CD4-positive, CD25-positive, alpha-beta regulatory T cell (primary cell): ENCODE data around the gene RIT1. TPM values are rescaled to one million over a fixed set of nuclear protein-coding genes. Genes with fewer than 3 reads are reported as not detected.
A peak's percentile ranks its signal among the peaks of the same experiment; 100 is the strongest.

Experiments used
- ATAC-seq, 2 donors: fragments of 150-1000 bp; cut with Tn5 transposase; one replicate each; pipeline ENCODE4 v1.10.0; 2021; ENCODE audit warnings: low read depth in 2 of 2, moderate number of reproducible peaks in 2 of 2, moderate library complexity in 1 of 2
- DNase-seq, 3 donors: peaks; one replicate each; pipeline versions ENCODE4 v3.0.0 to v3.0.0-alpha.2; 2012 to 2022; ENCODE audit warnings: mixed read lengths in 1 of 3
- H3K27ac ChIP-seq: one replicate; pipeline ENCODE4 v1.7.0; 2013; ENCODE audit warnings: mild to moderate bottlenecking, low read length; ENCODE audit not compliant: insufficient read depth, poor library complexity, severe bottlenecking
- H3K27me3 ChIP-seq: one replicate; pipeline ENCODE4 v1.7.0; 2013; ENCODE audit warnings: low read length; ENCODE audit not compliant: control insufficient read depth, insufficient read depth
- H3K36me3 ChIP-seq: one replicate; pipeline ENCODE4 v1.7.0; 2013; ENCODE audit warnings: mild to moderate bottlenecking, low read length, moderate library complexity; ENCODE audit not compliant: control insufficient read depth, insufficient read depth
- H3K4me1 ChIP-seq: 2 replicates; pipeline ENCODE4 v1.7.0; 2013; ENCODE audit warnings: mild to moderate bottlenecking, low read length; ENCODE audit not compliant: insufficient read depth, control insufficient read depth, poor library complexity, severe bottlenecking
- H3K4me3 ChIP-seq: one replicate; pipeline ENCODE4 v1.7.0; 2013; ENCODE audit warnings: low read depth, mild to moderate bottlenecking, low read length, moderate library complexity
- H3K9me3 ChIP-seq, 2 experiments: 1 replicate in 1 of 2; 2 replicates in 1 of 2; pipeline ENCODE4 v1.7.0; 2013; ENCODE audit warnings: low read length in 2 of 2, mild to moderate bottlenecking in 1 of 2, moderate library complexity in 1 of 2; ENCODE audit not compliant: control insufficient read depth in 2 of 2
- H3K27ac Mint-ChIP-seq, 3 donors: one replicate each; pipeline ENCODE4 v1.8.0; 2020 to 2022; ENCODE audit warnings: mild to moderate bottlenecking in 3 of 3, mixed read lengths in 3 of 3, moderate library complexity in 2 of 3
- H3K27me3 Mint-ChIP-seq: one replicate; pipeline ENCODE4 v1.8.0; 2022; ENCODE audit warnings: mild to moderate bottlenecking, mixed read lengths
- H3K36me3 Mint-ChIP-seq: one replicate; pipeline ENCODE4 v1.8.0; 2020; ENCODE audit warnings: mixed read lengths
- H3K4me1 Mint-ChIP-seq, 4 donors: one replicate each; pipeline ENCODE4 v1.8.0; 2020 to 2022; ENCODE audit warnings: mixed read lengths in 4 of 4, mild to moderate bottlenecking in 1 of 4
- H3K4me3 Mint-ChIP-seq, 4 donors: one replicate each; pipeline ENCODE4 v1.8.0; 2020 to 2022; ENCODE audit warnings: mild to moderate bottlenecking in 4 of 4, mixed read lengths in 4 of 4, moderate library complexity in 3 of 4
- H3K9me3 Mint-ChIP-seq, 7 donors: one replicate each; pipeline ENCODE4 v1.8.0; 2020 to 2022; ENCODE audit warnings: mixed read lengths in 7 of 7, mild to moderate bottlenecking in 3 of 7, moderate library complexity in 2 of 7
- polyA plus RNA-seq, 4 donors: library from polyadenylated mRNA; unstranded; fragments of 300-500 nt; fragmentation: Illumina TruSeq; gene quantifications; one replicate each; pipeline ENCODE4 v1.2.3, GENCODE V29; 2021
- total RNA-seq: library from RNA; stranded (reverse); gene quantifications from one replicate; pipeline ENCODE4 v1.2.3, GENCODE V29; 2022

RIT1 gene
- total and polyA plus RNA-seq, 5 donors from 2014 or later = 25.0 to 55.8 (median 29.9) TPM

DNA sequence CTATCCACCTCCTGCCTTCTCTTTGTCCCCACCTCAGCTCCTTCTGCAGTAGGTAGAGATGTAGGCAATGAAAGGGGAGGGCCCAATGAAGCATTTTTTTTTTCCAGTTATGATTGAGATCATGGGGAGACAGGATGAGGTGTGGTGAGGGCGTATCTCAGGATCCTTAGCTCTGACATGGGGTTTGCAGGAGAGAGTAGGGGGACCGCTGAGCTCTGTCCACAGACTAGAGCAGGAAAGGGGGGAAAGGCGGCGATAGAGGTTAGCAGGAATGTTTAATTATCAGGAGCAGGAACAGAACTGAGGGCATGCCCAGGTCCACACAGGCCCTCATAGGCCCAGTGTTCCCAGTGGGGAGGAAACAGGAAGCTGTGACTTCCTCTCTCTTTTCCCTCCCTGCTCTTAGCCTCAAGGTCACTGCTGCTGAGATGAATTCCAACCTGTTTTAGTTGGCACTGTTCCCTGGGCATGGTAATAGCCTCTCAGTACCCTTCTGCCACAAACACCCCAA, 29.4 kb upstream of the RIT1 start:
- no peaks in the 10 kb centered on the region for H3K27me3 ChIP-seq
- peak overlapping the region; percentile 36 for H3K27ac ChIP-seq
- Mint-ChIP-seq H3K9me3 (no peaks in the 10 kb centered on the region), H3K4me3 (peak overlapping the region in 3 of 4 donors; percentile 38 to 48 (median 46)), H3K4me1 (peaks cover 12 to 53% (median 36%) of the 10 kb centered on the region in 4 donors), H3K27ac (peak overlapping the region; percentile 72 to 90 (median 86)), H3K27me3 (no peaks in the 10 kb centered on the region), H3K36me3 (peaks cover 3% of the 10 kb centered on the region)
- DNase-seq = no peak
- peak in 1 of 2 donors; percentile 28 for ATAC-seq
- H3K36me3 ChIP-seq = no peaks in the 10 kb centered on the region
- H3K4me3 ChIP-seq = no peak overlapping the region
- H3K9me3 ChIP-seq = no peaks in the 10 kb centered on the region
- peaks cover 31% of the 10 kb centered on the region for H3K4me1 ChIP-seq

DNA sequence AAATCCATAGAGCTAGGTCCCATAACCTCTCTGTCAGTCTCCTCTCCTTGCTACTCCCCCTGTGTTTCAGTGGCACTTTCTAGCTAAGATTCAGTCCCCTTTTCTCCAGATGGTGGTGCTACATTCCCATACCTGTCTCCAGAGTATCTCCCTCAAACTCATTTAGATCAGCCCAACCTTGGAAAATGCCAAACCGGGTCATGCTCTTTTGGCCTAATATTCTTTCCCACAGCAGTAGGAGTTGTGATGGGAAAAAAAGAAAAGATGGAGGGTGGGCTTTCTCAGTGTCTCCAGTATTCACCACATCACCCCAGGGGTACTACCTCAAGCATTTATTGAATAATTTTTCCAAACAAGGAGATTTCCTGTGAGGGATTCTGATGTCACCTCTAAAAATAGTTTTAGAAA, 27.1 kb upstream of the RIT1 start:
- DNase-seq (peak in 2 of 3 donors; percentile 55 to 76), ATAC-seq (no peak)
- Histone ChIP-seq H3K27ac (no peak overlapping the region), H3K36me3 (no peaks in the 10 kb centered on the region), H3K27me3 (no peaks in the 10 kb centered on the region), H3K9me3 (no peaks in the 10 kb centered on the region), H3K4me3 (no peak overlapping the region), H3K4me1 (peaks cover 34% of the 10 kb centered on the region)
- Mint-ChIP-seq H3K9me3 (no peaks in the 10 kb centered on the region), H3K36me3 (no peaks in the 10 kb centered on the region), H3K4me1 (peaks cover 12 to 36% (median 25%) of the 10 kb centered on the region in 4 donors), H3K27ac (peak overlapping the region in 2 of 3 donors; percentile 33 to 68), H3K4me3 (peak overlapping the region in 3 of 4 donors; percentile 44 to 56 (median 55)), H3K27me3 (no peaks in the 10 kb centered on the region)

DNA sequence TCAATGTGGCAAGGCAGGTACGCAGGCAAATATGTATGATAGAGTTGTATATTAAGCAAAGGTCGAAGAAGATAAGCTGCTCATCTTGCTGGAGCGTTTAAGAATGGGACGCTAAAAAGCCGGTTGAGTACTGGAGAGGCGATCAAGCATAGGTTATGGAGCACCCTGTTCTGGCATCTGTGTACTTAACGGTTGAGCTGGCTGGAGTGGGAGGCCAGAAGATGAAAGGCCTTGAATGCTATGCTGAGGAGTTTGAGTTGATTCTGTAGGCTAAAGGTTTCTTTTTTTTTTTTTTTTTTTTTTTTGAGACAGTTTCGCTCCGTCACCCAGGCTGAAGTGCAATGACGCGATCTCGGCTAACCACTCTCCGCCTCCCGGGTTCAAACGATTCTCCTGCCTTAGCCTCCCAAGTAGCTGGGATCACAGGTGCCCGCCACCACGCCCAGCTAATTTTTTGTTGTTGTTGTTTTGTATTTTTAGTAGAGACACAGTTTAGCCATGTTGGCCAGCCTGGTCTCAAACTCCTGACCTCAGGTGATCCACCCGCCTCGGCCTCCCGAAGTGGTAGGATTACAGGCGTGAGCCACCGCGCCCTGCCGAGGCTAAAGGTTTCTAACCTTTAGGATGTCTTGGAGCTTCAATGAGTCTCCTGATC, 23.9 kb upstream of the RIT1 start:
- ATAC-seq (no peak), DNase-seq (no peak)
- H3K27me3 ChIP-seq = no peaks in the 10 kb centered on the region
- H3K36me3 ChIP-seq = peaks cover 28% of the 10 kb centered on the region
- Mint-ChIP-seq H3K36me3 (peaks cover 11% of the 10 kb centered on the region), H3K4me1 (peaks cover 10 to 43% (median 26%) of the 10 kb centered on the region in 4 donors), H3K4me3 (peak overlapping the region in 1 of 4 donors; percentile 46), H3K27me3 (no peaks in the 10 kb centered on the region), H3K27ac (peak overlapping the region in 1 of 3 donors; percentile 14), H3K9me3 (no peaks in the 10 kb centered on the region)
- peak overlapping the region; percentile 90 for H3K27ac ChIP-seq
- H3K4me1 ChIP-seq = peaks cover 48% of the 10 kb centered on the region
- no peaks in the 10 kb centered on the region for H3K9me3 ChIP-seq
- peak overlapping the region; percentile 94 for H3K4me3 ChIP-seq

DNA sequence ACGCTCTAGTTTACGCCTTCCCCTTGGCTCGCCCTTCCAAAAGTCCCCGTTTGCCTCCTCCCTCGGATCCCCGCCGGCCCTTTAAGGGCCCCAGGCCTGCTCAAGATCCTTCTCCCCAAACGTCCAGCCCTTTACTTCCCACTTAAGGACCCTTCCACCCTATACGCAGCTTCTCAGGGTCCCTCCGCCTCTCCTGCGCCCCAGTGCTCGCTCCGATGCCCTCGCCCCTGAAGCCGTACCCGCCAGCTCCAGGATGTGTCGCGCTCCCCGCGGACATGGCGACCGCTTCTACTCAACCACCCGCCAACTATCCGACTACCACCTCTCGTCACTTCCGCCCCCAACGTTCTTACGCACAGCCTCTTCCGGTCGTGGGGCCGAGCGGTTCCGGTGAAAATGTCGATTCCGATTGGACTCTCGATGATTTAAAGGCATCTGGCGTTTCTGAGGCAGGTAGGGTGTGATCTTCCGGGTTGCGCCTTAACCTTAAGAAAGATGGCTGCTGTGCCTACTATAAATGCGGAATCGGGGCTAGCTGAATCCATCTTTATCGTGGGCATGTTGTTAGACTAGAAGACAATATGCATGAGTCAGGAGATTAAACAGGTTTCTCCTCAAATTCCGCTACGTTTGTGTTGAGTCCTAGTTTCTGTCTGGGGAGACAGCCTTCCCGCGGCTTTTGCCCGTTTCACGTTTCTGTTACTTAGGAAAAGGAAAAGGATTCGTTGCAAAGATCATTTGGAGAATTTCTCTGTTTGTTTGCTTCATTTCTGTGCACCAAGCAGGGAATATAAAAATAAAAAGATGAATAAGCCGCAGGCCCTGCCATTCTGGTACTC, 23.2 kb upstream of the RIT1 start, which contains the start of gene KHDC4:
KHDC4 (minus strand) TSS at position 317 of the 839 bp plus-strand sequence; CDS start at position 277, 40 bp downstream.
- no peaks in the 10 kb centered on the region for H3K27me3 Mint-ChIP-seq
- Histone ChIP-seq H3K27me3 (no peaks in the 10 kb centered on the region), H3K4me3 (peak within 1 kb of the TSS; percentile 94), H3K4me1 (peaks cover 48% of the 10 kb centered on the region), H3K9me3 (no peaks in the 10 kb centered on the region), H3K36me3 (peaks cover 34% of the 10 kb centered on the region), H3K27ac (peak within 1 kb of the TSS; percentile 90)
- no peaks in the 10 kb centered on the region for H3K9me3 Mint-ChIP-seq
- peaks cover 11 to 44% (median 26%) of the 10 kb centered on the region in 4 donors for H3K4me1 Mint-ChIP-seq
- DNase-seq (peak; percentile 93 to 100 (median 98)), ATAC-seq (peak; percentile 96 to 98)
- peak within 1 kb of the TSS in 1 of 3 donors; percentile 14 for H3K27ac Mint-ChIP-seq
- H3K36me3 Mint-ChIP-seq = peaks cover 14% of the 10 kb centered on the region
- H3K4me3 Mint-ChIP-seq = peak within 1 kb of the TSS in 2 of 4 donors; percentile 46 to 82

DNA sequence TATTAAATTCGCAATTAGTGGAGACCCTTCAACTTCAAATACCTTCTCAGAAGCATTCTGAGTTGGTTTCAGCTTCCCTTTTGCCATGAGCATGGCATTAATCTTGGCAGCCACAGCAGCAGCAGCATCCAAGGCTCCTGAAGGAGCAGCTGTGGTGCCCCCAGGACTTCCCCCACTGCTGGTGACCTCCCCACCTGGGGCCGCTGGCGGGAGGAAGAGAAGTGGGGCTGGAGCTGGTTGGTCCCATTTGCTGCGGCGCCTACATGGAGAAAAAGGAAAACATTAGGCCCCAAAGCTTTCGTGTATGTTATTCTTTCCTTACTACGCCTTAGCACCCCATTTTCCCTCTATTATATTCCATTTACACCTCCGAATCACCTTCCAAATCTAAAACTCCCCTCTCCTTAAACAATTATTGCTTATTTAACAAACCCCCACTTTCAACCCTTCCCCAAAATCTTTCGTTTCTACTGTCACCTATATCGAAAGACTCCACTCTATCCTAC, 22.5 kb upstream of the RIT1 start:
- Histone ChIP-seq H3K4me3 (peak overlapping the region; percentile 86), H3K27ac (peak overlapping the region; percentile 90), H3K9me3 (no peaks in the 10 kb centered on the region), H3K36me3 (peaks cover 40% of the 10 kb centered on the region), H3K27me3 (no peaks in the 10 kb centered on the region), H3K4me1 (peaks cover 48% of the 10 kb centered on the region)
- no peak overlapping the region for H3K27ac Mint-ChIP-seq
- no peaks in the 10 kb centered on the region for H3K9me3 Mint-ChIP-seq
- no peaks in the 10 kb centered on the region for H3K27me3 Mint-ChIP-seq
- no peak overlapping the region for H3K4me3 Mint-ChIP-seq
- peaks cover 13 to 48% (median 31%) of the 10 kb centered on the region in 4 donors for H3K4me1 Mint-ChIP-seq
- ATAC-seq (no peak), DNase-seq (no peak)
- peaks cover 19% of the 10 kb centered on the region for H3K36me3 Mint-ChIP-seq

DNA sequence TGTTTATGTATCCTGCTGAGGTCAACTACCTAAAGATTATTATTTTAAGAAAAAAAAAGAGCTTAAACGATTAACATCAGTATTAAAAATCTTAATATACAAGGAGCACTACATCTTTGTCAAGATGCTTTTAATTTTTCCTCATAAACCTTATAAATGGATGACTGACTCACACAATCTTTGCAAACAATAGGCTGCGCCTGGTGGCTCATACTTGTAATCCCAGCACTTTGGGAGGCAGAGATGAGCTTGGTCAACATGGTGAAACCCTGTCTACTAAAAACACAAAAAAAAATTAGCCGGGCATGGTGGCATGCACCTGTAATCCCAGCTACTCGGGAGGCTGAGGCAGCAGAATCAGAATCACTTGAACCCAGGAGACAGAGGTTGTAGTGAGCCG, 21.3 kb upstream of the RIT1 start:
- ATAC-seq (no peak), DNase-seq (no peak)
- Histone ChIP-seq H3K36me3 (peaks cover 52% of the 10 kb centered on the region), H3K4me1 (peaks cover 48% of the 10 kb centered on the region), H3K27me3 (no peaks in the 10 kb centered on the region), H3K4me3 (peak overlapping the region; percentile 52), H3K9me3 (no peaks in the 10 kb centered on the region), H3K27ac (peak overlapping the region; percentile 55)
- Mint-ChIP-seq H3K4me1 (peaks cover 7 to 42% (median 24%) of the 10 kb centered on the region in 4 donors), H3K36me3 (peaks cover 23% of the 10 kb centered on the region), H3K4me3 (peak overlapping the region; percentile 50 to 82 (median 68)), H3K27me3 (no peaks in the 10 kb centered on the region), H3K9me3 (no peaks in the 10 kb centered on the region), H3K27ac (peak overlapping the region in 1 of 3 donors; percentile 9)

DNA sequence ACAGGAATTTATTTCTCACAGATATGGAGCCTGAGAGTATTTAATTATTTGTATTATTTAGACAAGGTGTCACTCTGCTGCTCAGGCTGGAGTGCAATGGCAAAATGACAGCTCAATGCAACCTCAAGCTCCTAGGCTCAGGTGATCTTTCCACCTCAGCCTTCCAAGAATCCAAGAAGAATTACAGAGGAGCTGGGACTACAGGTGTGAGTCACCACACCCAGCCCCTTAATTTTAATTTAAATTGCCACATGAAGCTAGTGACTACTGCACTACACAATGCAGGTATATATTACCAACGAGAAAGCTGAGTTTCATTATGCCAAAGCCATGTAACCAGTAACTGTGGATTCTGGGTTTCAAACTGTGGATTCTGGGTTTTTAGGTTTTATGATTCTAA, 20.9 kb upstream of the RIT1 start:
- Mint-ChIP-seq H3K4me3 (peak overlapping the region; percentile 50 to 82 (median 78)), H3K36me3 (peaks cover 26% of the 10 kb centered on the region), H3K27ac (peak overlapping the region in 1 of 3 donors; percentile 54), H3K9me3 (no peaks in the 10 kb centered on the region), H3K4me1 (peaks cover 7 to 42% (median 25%) of the 10 kb centered on the region in 4 donors), H3K27me3 (no peaks in the 10 kb centered on the region)
- H3K4me3 ChIP-seq = peak overlapping the region; percentile 52
- H3K4me1 ChIP-seq = peaks cover 48% of the 10 kb centered on the region
- DNase-seq (no peak), ATAC-seq (no peak)
- H3K27ac ChIP-seq = peak overlapping the region; percentile 55
- no peaks in the 10 kb centered on the region for H3K9me3 ChIP-seq
- H3K27me3 ChIP-seq = no peaks in the 10 kb centered on the region
- H3K36me3 ChIP-seq = peaks cover 56% of the 10 kb centered on the region
